Memory B cell (primary cell): ENCODE measurements around the gene MCTP1.
"Not testable (repeated sequence)": the region's sequence is repeated elsewhere in the genome, so short reads cannot be mapped to it uniquely, and the experiment has no call there.

Source experiments
- ATAC-seq: fragments of 150-1000 bp; cut with Tn5 transposase; 2 replicates; pipeline ENCODE4 v1.10.0; 2021; ENCODE audit warnings: low read depth, mild to moderate bottlenecking, moderate library complexity
- DNase-seq, 2 donors: peaks; one replicate each; pipeline ENCODE4 v3.0.0; 2022; ENCODE audit warnings: low spot score in 2 of 2
- H3K27ac Mint-ChIP-seq: one replicate; pipeline ENCODE4 v1.8.0; 2022; ENCODE audit warnings: mild to moderate bottlenecking, moderate library complexity, mixed read lengths
- H3K27me3 Mint-ChIP-seq: one replicate; pipeline ENCODE4 v1.8.0; 2022; ENCODE audit warnings: mixed read lengths
- H3K36me3 Mint-ChIP-seq: one replicate; pipeline ENCODE4 v1.8.0; 2022; ENCODE audit warnings: mild to moderate bottlenecking, mixed read lengths
- H3K4me1 Mint-ChIP-seq: one replicate; pipeline ENCODE4 v1.8.0; 2022; ENCODE audit warnings: mixed read lengths
- H3K4me3 Mint-ChIP-seq: one replicate; pipeline ENCODE4 v1.8.0; 2022; ENCODE audit warnings: mild to moderate bottlenecking, moderate library complexity, mixed read lengths
- H3K9me3 Mint-ChIP-seq: one replicate; pipeline ENCODE4 v1.8.0; 2022; ENCODE audit warnings: mixed read lengths

MCTP1 gene

GRCh38 chr5:94830520-94830919 lies 454.4 kb downstream of the MCTP1 start:
- no peaks in the 10 kb centered on the region for H3K4me1 Mint-ChIP-seq
- ATAC-seq = no peak
- H3K4me3 Mint-ChIP-seq = no peak overlapping the region
- peaks cover 11% of the 10 kb centered on the region for H3K27me3 Mint-ChIP-seq
- DNase-seq = no peak
- no peak overlapping the region for H3K27ac Mint-ChIP-seq
- no peaks in the 10 kb centered on the region for H3K9me3 Mint-ChIP-seq
- H3K36me3 Mint-ChIP-seq = no peaks in the 10 kb centered on the region

- not testable (repeated sequence) for H3K36me3 Mint-ChIP-seq, DNase-seq, H3K4me1 Mint-ChIP-seq, ATAC-seq, H3K9me3 Mint-ChIP-seq, H3K27ac Mint-ChIP-seq, H3K4me3 Mint-ChIP-seq
- H3K27me3 Mint-ChIP-seq = peaks cover 11% of the 10 kb centered on the region
Measured at GRCh38 chr5:94828222-94828621, 456.7 kb downstream of the MCTP1 start.

- Mint-ChIP-seq H3K27me3 (no peaks in the 10 kb centered on the region), H3K4me1 (no peaks in the 10 kb centered on the region), H3K9me3 (no peaks in the 10 kb centered on the region), H3K36me3 (no peaks in the 10 kb centered on the region), H3K27ac (no peak overlapping the region), H3K4me3 (no peak overlapping the region)
- DNase-seq (no peak), ATAC-seq (no peak)
Measured at GRCh38 chr5:94820488-94820887, 464.4 kb downstream of the MCTP1 start.

GRCh38 chr5:94818904-94819303 lies 466.0 kb downstream of the MCTP1 start:
- Mint-ChIP-seq H3K27ac (no peak overlapping the region), H3K27me3 (no peaks in the 10 kb centered on the region), H3K36me3 (no peaks in the 10 kb centered on the region), H3K9me3 (no peaks in the 10 kb centered on the region), H3K4me1 (no peaks in the 10 kb centered on the region), H3K4me3 (no peak overlapping the region)
- ATAC-seq (no peak), DNase-seq (no peak)

GRCh38 chr5:94815313-94816039 lies 469.4 kb downstream of the MCTP1 start:
- H3K27ac Mint-ChIP-seq = no peak overlapping the region
- DNase-seq (no peak), ATAC-seq (no peak)
- no peaks in the 10 kb centered on the region for H3K36me3 Mint-ChIP-seq
- H3K4me1 Mint-ChIP-seq = no peaks in the 10 kb centered on the region
- H3K27me3 Mint-ChIP-seq = peaks cover 3% of the 10 kb centered on the region
- H3K9me3 Mint-ChIP-seq = no peaks in the 10 kb centered on the region
- no peak overlapping the region for H3K4me3 Mint-ChIP-seq

- Mint-ChIP-seq H3K27ac (no peak overlapping the region), H3K4me1 (no peaks in the 10 kb centered on the region), H3K36me3 (no peaks in the 10 kb centered on the region), H3K27me3 (peaks cover 5% of the 10 kb centered on the region), H3K4me3 (no peak overlapping the region), H3K9me3 (no peaks in the 10 kb centered on the region)
- no peak for ATAC-seq
- DNase-seq = no peak
Measured at GRCh38 chr5:94812232-94812631, 472.7 kb downstream of the MCTP1 start.

- no peaks in the 10 kb centered on the region for H3K4me1 Mint-ChIP-seq
- H3K9me3 Mint-ChIP-seq = no peaks in the 10 kb centered on the region
- H3K27ac Mint-ChIP-seq = no peak overlapping the region
- no peaks in the 10 kb centered on the region for H3K36me3 Mint-ChIP-seq
- H3K4me3 Mint-ChIP-seq = no peak overlapping the region
- DNase-seq = no peak
- no peak for ATAC-seq
- H3K27me3 Mint-ChIP-seq = peaks cover 5% of the 10 kb centered on the region
Measured at GRCh38 chr5:94811331-94811730, 473.6 kb downstream of the MCTP1 start.

- Mint-ChIP-seq H3K4me1 (no peaks in the 10 kb centered on the region), H3K4me3 (no peak overlapping the region), H3K27me3 (peaks cover 5% of the 10 kb centered on the region), H3K27ac (no peak overlapping the region), H3K36me3 (no peaks in the 10 kb centered on the region), H3K9me3 (no peaks in the 10 kb centered on the region)
- DNase-seq (no peak), ATAC-seq (no peak)
Measured at GRCh38 chr5:94810877-94811276, 474.0 kb downstream of the MCTP1 start.

- no peak for DNase-seq
- Mint-ChIP-seq H3K27me3 (peaks cover 5% of the 10 kb centered on the region), H3K4me1 (no peaks in the 10 kb centered on the region), H3K27ac (no peak overlapping the region), H3K9me3 (no peaks in the 10 kb centered on the region), H3K4me3 (no peak overlapping the region), H3K36me3 (no peaks in the 10 kb centered on the region)
- no peak for ATAC-seq
Measured at GRCh38 chr5:94810281-94810680, 474.6 kb downstream of the MCTP1 start.

GRCh38 chr5:94808497-94808896 lies 476.4 kb downstream of the MCTP1 start:
- no peaks in the 10 kb centered on the region for H3K36me3 Mint-ChIP-seq
- H3K4me3 Mint-ChIP-seq = no peak overlapping the region
- H3K27ac Mint-ChIP-seq = no peak overlapping the region
- H3K9me3 Mint-ChIP-seq = no peaks in the 10 kb centered on the region
- ATAC-seq (no peak), DNase-seq (no peak)
- H3K27me3 Mint-ChIP-seq = peaks cover 5% of the 10 kb centered on the region
- no peaks in the 10 kb centered on the region for H3K4me1 Mint-ChIP-seq

GRCh38 chr5:94807985-94808384 lies 476.9 kb downstream of the MCTP1 start:
- Mint-ChIP-seq H3K27me3 (peaks cover 5% of the 10 kb centered on the region), H3K27ac (no peak overlapping the region), H3K36me3 (no peaks in the 10 kb centered on the region), H3K9me3 (no peaks in the 10 kb centered on the region), H3K4me3 (no peak overlapping the region), H3K4me1 (no peaks in the 10 kb centered on the region)
- DNase-seq = no peak
- ATAC-seq = no peak

GRCh38 chr5:94802450-94802849 lies 482.4 kb downstream of the MCTP1 start:
- Mint-ChIP-seq H3K27me3 (peaks cover 2% of the 10 kb centered on the region), H3K27ac (no peak overlapping the region)

GRCh38 chr5:94796586-94796985 lies 488.3 kb downstream of the MCTP1 start:
- Mint-ChIP-seq H3K9me3 (no peaks in the 10 kb centered on the region), H3K27me3 (peaks cover 2% of the 10 kb centered on the region), H3K4me3 (no peak overlapping the region), H3K27ac (no peak overlapping the region), H3K4me1 (peaks cover 22% of the 10 kb centered on the region), H3K36me3 (no peaks in the 10 kb centered on the region)
- DNase-seq (no peak), ATAC-seq (no peak)

More at GRCh38 chr5:94802450-94802849, 482.4 kb downstream of the MCTP1 start:
- Mint-ChIP-seq H3K36me3 (no peaks in the 10 kb centered on the region), H3K4me1 (no peaks in the 10 kb centered on the region), H3K9me3 (no peaks in the 10 kb centered on the region), H3K4me3 (no peak overlapping the region)
- no peak for DNase-seq
- no peak for ATAC-seq

- ATAC-seq (peak; percentile 16), DNase-seq (no peak)
Measured at GRCh38 chr5:94793816-94794198, 491.1 kb downstream of the MCTP1 start.

GRCh38 chr5:94793113-94793815 lies 491.6 kb downstream of the MCTP1 start:
- peak; percentile 93 for ATAC-seq
- peak overlapping the region; percentile 39 for H3K27ac Mint-ChIP-seq
- no peak for DNase-seq
- no peaks in the 10 kb centered on the region for H3K36me3 Mint-ChIP-seq
- no peaks in the 10 kb centered on the region for H3K9me3 Mint-ChIP-seq
- H3K27me3 Mint-ChIP-seq = no peaks in the 10 kb centered on the region
- H3K4me1 Mint-ChIP-seq = peaks cover 22% of the 10 kb centered on the region
- no peak overlapping the region for H3K4me3 Mint-ChIP-seq

More at GRCh38 chr5:94793816-94794198, 491.1 kb downstream of the MCTP1 start:
- Mint-ChIP-seq H3K27me3 (peaks cover under 1% of the 10 kb centered on the region), H3K36me3 (no peaks in the 10 kb centered on the region), H3K4me1 (peaks cover 22% of the 10 kb centered on the region), H3K27ac (peak overlapping the region; percentile 39), H3K4me3 (no peak overlapping the region), H3K9me3 (no peaks in the 10 kb centered on the region)
